ENCODE results near the gene SELENON. TPM values are rescaled to one million over a fixed set of nuclear protein-coding genes. Genes with fewer than 3 reads are reported as not detected.

The SELENON gene
- total RNA-seq, 4 donors from 2014 or later = 26.0 to 57.3 (median 53.6) TPM

GRCh38 chr1:25785333-25786067 lies 14.5 kb upstream of the SELENON start:
- DNase-seq (ENCODE audit: low spot score) (no peak), ATAC-seq (ENCODE audit: low FRiP score) (no peak)
- TF ChIP-seq CTCF (IDR thresholded peaks at IDR 0.05) = no peak

GRCh38 chr1:25786887-25787759 lies 12.9 kb upstream of the SELENON start:
- ATAC-seq (ENCODE audit: low FRiP score) = peak; percentile 60
- DNase-seq (ENCODE audit: low spot score) = no peak
- TF ChIP-seq CTCF (IDR thresholded peaks at IDR 0.05) = no peak

- TF ChIP-seq CTCF (IDR thresholded peaks at IDR 0.05) = no peak
- DNase-seq (ENCODE audit: low spot score) = no peak
- no peak for ATAC-seq (ENCODE audit: low FRiP score)
Measured at GRCh38 chr1:25787760-25788166, 12.2 kb upstream of the SELENON start.

- no peak for TF ChIP-seq CTCF (IDR thresholded peaks at IDR 0.05)
- ATAC-seq (ENCODE audit: low FRiP score) = no peak
- DNase-seq (ENCODE audit: low spot score) = no peak
Measured at GRCh38 chr1:25790472-25790871, 9.5 kb upstream of the SELENON start.

- ATAC-seq (ENCODE audit: low FRiP score) (no peak), DNase-seq (ENCODE audit: low spot score) (no peak)
- no peak for TF ChIP-seq CTCF (IDR thresholded peaks at IDR 0.05)
Measured at GRCh38 chr1:25792115-25792514, 7.9 kb upstream of the SELENON start.

GRCh38 chr1:25793585-25794170 lies 6.3 kb upstream of the SELENON start:
- no peak for ATAC-seq (ENCODE audit: low FRiP score)

More at GRCh38 chr1:25793585-25794170, 6.3 kb upstream of the SELENON start:
- TF ChIP-seq CTCF (IDR thresholded peaks at IDR 0.05) = no peak
- no peak for DNase-seq (ENCODE audit: low spot score)

Measured in omental fat pad (tissue), 4 donors.